Fibroblast of the aortic adventitia (primary cell): ENCODE results near the gene TIAM1. TPM values are rescaled to one million over a fixed set of nuclear protein-coding genes. Genes with fewer than 3 reads are reported as not detected.

ENCODE experiments used
- DNase-seq: peaks from one replicate; pipeline ENCODE4 v3.0.0-alpha.2; 2010; ENCODE audit warnings: low read depth
- H3K4me3 ChIP-seq: 2 replicates; pipeline ENCODE4 v1.5.1; 2011; ENCODE audit warnings: low read depth, mild to moderate bottlenecking, control low read depth, low read length, moderate library complexity
- CTCF ChIP-seq: IDR thresholded peaks from 2 replicates; pipeline ENCODE4 v1.5.1; 2011; ENCODE audit warnings: mild to moderate bottlenecking, low read length, control low read depth, inconsistent platforms; ENCODE audit not compliant: insufficient read depth
- total RNA-seq: library from RNA; depleted of rRNA; stranded (reverse); fragments of >200 nt; gene quantifications from 2 replicates; pipeline ENCODE4 v1.2.3, GENCODE V29; 2012; ENCODE audit warnings: low replicate concordance

TIAM1 gene
- total RNA-seq, 1 donor, result 15.1 TPM

GRCh38 chr21:31354604-31355443 lies 10.8 kb upstream of the TIAM1 start:
- DNase-seq, result peak; percentile 79
- no peak overlapping the region for H3K4me3 ChIP-seq
- no peak for TF ChIP-seq CTCF

GRCh38 chr21:31354122-31354521 lies 10.1 kb upstream of the TIAM1 start:
- DNase-seq, result no peak
- TF ChIP-seq CTCF, result no peak
- H3K4me3 ChIP-seq, result no peak overlapping the region

- H3K4me3 ChIP-seq, result no peak overlapping the region
- TF ChIP-seq CTCF, result no peak
- DNase-seq, result no peak
Observed at GRCh38 chr21:31352836-31353235, 8.8 kb upstream of the TIAM1 start.

GRCh38 chr21:31351960-31352359 lies 7.9 kb upstream of the TIAM1 start:
- TF ChIP-seq CTCF, result no peak
- DNase-seq, result no peak
- no peak overlapping the region for H3K4me3 ChIP-seq

GRCh38 chr21:31351438-31351837 lies 7.4 kb upstream of the TIAM1 start:
- H3K4me3 ChIP-seq, result no peak overlapping the region
- no peak for TF ChIP-seq CTCF
- DNase-seq, result peak; percentile 28

GRCh38 chr21:31349208-31349607 lies 5.1 kb upstream of the TIAM1 start:
- H3K4me3 ChIP-seq, result no peak overlapping the region
- DNase-seq, result no peak
- no peak for TF ChIP-seq CTCF
